ENCODE results near the gene AHNAK.

DNA sequence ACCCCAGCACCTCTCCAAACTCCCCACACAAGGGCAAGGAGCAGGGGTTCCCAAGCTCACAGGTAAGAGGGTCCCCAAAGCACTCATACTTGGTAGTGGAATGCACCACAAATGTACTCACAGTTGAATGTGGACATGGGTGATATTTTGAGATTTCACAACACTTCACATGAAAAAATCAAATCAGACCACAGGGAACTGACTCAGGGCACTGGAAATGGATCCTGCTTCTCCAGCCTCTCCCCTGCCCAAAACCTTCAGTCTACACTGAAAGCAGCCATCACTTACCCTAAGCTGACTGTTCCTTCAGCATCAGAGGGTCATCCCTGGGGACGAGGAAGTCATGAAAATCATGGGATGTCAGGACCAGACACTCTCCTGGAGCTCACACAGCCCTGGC lies 87.5 kb downstream of the AHNAK start:
- TF ChIP-seq, protein P1, sequence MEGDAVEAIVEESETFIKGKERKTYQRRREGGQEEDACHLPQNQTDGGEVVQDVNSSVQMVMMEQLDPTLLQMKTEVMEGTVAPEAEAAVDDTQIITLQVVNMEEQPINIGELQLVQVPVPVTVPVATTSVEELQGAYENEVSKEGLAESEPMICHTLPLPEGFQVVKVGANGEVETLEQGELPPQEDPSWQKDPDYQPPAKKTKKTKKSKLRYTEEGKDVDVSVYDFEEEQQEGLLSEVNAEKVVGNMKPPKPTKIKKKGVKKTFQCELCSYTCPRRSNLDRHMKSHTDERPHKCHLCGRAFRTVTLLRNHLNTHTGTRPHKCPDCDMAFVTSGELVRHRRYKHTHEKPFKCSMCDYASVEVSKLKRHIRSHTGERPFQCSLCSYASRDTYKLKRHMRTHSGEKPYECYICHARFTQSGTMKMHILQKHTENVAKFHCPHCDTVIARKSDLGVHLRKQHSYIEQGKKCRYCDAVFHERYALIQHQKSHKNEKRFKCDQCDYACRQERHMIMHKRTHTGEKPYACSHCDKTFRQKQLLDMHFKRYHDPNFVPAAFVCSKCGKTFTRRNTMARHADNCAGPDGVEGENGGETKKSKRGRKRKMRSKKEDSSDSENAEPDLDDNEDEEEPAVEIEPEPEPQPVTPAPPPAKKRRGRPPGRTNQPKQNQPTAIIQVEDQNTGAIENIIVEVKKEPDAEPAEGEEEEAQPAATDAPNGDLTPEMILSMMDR (IDR thresholded peaks at IDR 0.05): no peak
- no peak for TF ChIP-seq CBX2 (IDR thresholded peaks at IDR 0.05; ENCODE audit: borderline replicate concordance, low read depth)
- no peak for TF ChIP-seq BHLHE40 (IDR thresholded peaks at IDR 0.05; ENCODE audit: low read depth, low read length)
- no peak for TF ChIP-seq SMC3 (IDR thresholded peaks at IDR 0.05)
- TF ChIP-seq, protein P2, sequence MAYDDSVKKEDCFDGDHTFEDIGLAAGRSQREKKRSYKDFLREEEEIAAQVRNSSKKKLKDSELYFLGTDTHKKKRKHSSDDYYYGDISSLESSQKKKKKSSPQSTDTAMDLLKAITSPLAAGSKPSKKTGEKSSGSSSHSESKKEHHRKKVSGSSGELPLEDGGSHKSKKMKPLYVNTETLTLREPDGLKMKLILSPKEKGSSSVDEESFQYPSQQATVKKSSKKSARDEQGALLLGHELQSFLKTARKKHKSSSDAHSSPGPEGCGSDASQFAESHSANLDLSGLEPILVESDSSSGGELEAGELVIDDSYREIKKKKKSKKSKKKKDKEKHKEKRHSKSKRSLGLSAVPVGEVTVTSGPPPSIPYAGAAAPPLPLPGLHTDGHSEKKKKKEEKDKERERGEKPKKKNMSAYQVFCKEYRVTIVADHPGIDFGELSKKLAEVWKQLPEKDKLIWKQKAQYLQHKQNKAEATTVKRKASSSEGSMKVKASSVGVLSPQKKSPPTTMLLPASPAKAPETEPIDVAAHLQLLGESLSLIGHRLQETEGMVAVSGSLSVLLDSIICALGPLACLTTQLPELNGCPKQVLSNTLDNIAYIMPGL (CRISPR knock-in tag; IDR thresholded peaks at IDR 0.05; ENCODE audit: borderline replicate concordance): no peak
- TF ChIP-seq POLR2A (IDR thresholded peaks at IDR 0.05; ENCODE audit: low read length): no peak
- no peak for TF ChIP-seq NR3C1 (IDR thresholded peaks at IDR 0.05)
- no peak for TF ChIP-seq RFX5 (IDR thresholded peaks at IDR 0.05)
- TF ChIP-seq, protein P3, sequence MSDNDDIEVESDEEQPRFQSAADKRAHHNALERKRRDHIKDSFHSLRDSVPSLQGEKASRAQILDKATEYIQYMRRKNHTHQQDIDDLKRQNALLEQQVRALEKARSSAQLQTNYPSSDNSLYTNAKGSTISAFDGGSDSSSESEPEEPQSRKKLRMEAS (IDR thresholded peaks at IDR 0.05): no peak
- no peak for TF ChIP-seq FOSB (CRISPR knock-in tag; IDR thresholded peaks at IDR 0.05)
- no peak for TF ChIP-seq EHMT2 (IDR thresholded peaks at IDR 0.05; ENCODE audit: low read depth)
- TF ChIP-seq CHD4 (IDR thresholded peaks at IDR 0.05; ENCODE audit: borderline replicate concordance): no peak
- no peak for TF ChIP-seq SREBF2 (IDR thresholded peaks at IDR 0.05)

Measured in A549 (cell line).